ENCODE data around the gene SPANXD. TPM values are rescaled to one million over a fixed set of nuclear protein-coding genes. Genes with fewer than 3 reads are reported as not detected.

Gene SPANXD
- total and polyA plus RNA-seq, 2 donors (not counting 3 experiments of a cell fraction or from before 2014, with no cell fraction given) = not detected

DNA sequence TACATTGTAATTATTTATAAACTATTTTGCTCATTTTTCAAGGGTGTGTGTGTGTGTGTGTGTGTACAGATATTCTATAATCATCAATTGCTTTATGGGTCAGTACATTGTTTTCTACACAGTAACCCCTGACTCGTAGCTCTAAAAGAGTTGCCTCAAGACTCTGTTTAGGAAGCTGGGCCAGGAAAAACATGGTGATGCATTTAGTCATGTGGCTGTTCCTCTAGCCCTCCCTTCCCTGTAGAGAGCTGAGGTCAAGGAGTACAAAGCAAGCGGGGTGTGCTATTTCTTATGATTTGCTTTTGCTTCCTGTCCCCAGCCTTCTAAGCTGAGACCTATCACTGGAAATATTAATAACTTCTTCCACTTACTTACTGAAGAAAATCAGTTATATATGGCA is 34.8 kb upstream of the SPANXD start:
- H2AFZ ChIP-seq (ENCODE audit: low read depth, low read length) = peak overlapping the region; percentile 64
- no TSS peak for BruUV-seq (replicated peaks)
- no peaks in the 10 kb centered on the region for H4K20me1 ChIP-seq (replicated peaks; ENCODE audit: control insufficient read depth, extremely low read depth, insufficient read depth, low read length)
- intact Hi-C loops (cut with micrococcal nuclease) (no loop called here), dilution Hi-C loops (cut with MboI; ENCODE audit: extremely low pct_ligation_motif_present, low sequenced_read_pairs) (no loop called here)
- H3K9me1 ChIP-seq (replicated peaks; ENCODE audit: control insufficient read depth, extremely low read depth, insufficient read depth, low read length) = no peaks in the 10 kb centered on the region
- TF ChIP-seq, protein P1, sequence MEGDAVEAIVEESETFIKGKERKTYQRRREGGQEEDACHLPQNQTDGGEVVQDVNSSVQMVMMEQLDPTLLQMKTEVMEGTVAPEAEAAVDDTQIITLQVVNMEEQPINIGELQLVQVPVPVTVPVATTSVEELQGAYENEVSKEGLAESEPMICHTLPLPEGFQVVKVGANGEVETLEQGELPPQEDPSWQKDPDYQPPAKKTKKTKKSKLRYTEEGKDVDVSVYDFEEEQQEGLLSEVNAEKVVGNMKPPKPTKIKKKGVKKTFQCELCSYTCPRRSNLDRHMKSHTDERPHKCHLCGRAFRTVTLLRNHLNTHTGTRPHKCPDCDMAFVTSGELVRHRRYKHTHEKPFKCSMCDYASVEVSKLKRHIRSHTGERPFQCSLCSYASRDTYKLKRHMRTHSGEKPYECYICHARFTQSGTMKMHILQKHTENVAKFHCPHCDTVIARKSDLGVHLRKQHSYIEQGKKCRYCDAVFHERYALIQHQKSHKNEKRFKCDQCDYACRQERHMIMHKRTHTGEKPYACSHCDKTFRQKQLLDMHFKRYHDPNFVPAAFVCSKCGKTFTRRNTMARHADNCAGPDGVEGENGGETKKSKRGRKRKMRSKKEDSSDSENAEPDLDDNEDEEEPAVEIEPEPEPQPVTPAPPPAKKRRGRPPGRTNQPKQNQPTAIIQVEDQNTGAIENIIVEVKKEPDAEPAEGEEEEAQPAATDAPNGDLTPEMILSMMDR (IDR thresholded peaks at IDR 0.05; ENCODE audit: extremely low read depth in 1 of 2, insufficient read depth in 1 of 2, low read depth in 1 of 2, low read length in 2 of 2) = no peak
- TF ChIP-seq, protein P2, sequence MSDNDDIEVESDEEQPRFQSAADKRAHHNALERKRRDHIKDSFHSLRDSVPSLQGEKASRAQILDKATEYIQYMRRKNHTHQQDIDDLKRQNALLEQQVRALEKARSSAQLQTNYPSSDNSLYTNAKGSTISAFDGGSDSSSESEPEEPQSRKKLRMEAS (IDR thresholded peaks at IDR 0.05; ENCODE audit: insufficient read depth, insufficient read length) = no peak
- TF ChIP-seq FOS (IDR thresholded peaks at IDR 0.05; ENCODE audit: borderline replicate concordance, insufficient read depth, low read length) (no peak), JUN (IDR thresholded peaks at IDR 0.05; ENCODE audit: borderline replicate concordance, insufficient read depth, insufficient read length, low read depth) (no peak), POLR2AphosphoS5 (IDR thresholded peaks at IDR 0.05; ENCODE audit: insufficient read depth, low read depth, low read length) (no peak), MYC (IDR thresholded peaks at IDR 0.05; ENCODE audit: low read depth, low read length) (no peak), EZH2 (IDR thresholded peaks at IDR 0.05; ENCODE audit: borderline replicate concordance, low read depth, low read length, severe bottlenecking) (no peak), POLR2A (IDR thresholded peaks at IDR 0.05; ENCODE audit: low read depth, low read length) (no peak), GATA2 (IDR thresholded peaks at IDR 0.05; ENCODE audit: insufficient read depth, insufficient read length, low read depth, low read length) (no peak)
- CTCF ChIA-PET = no interaction called here
- peaks cover 4% of the 10 kb centered on the region for H3K4me1 ChIP-seq (ENCODE audit: control insufficient read depth, extremely low read depth, insufficient read depth, low read length)
- H3K27me3 ChIP-seq (ENCODE audit: control insufficient read depth in 2 of 2, insufficient read depth in 2 of 2, low read length in 2 of 2) = no peaks in the 10 kb centered on the region
- H3K9ac ChIP-seq (replicated peaks; ENCODE audit: extremely low read depth, insufficient read depth, low read length) = no peak overlapping the region
- no peaks in the 10 kb centered on the region for H3K9me3 ChIP-seq (replicated peaks; ENCODE audit: control insufficient read depth, insufficient read depth, low read length)
- H3K36me3 ChIP-seq (ENCODE audit: control insufficient read depth in 2 of 2, extremely low read depth in 1 of 2, insufficient read depth in 2 of 2, low read length in 2 of 2) = no peaks in the 10 kb centered on the region
- no peak overlapping the region for H3K4me3 ChIP-seq (replicated peaks in 1 of 3; ENCODE audit: insufficient read depth in 1 of 3, low read depth in 1 of 3, low read length in 3 of 3)
- H3K27ac ChIP-seq (ENCODE audit: insufficient read depth, low read depth, low read length) = no peak overlapping the region
- DNase-seq (ENCODE audit: low read depth, low spot score) (peak; percentile 41), FAIRE-seq (peak; percentile 78)
- POLR2A ChIA-PET = no interaction called here
- no peak overlapping the region for H3K4me2 ChIP-seq (ENCODE audit: insufficient read depth, low read length)
- no peaks in the 10 kb centered on the region for H3K79me2 ChIP-seq (ENCODE audit: control insufficient read depth, insufficient read depth, low read length)

Measured in endothelial cell of umbilical vein (primary cell).